ENCODE data around the gene GPLD1. TPM values are rescaled to one million over a fixed set of nuclear protein-coding genes. Genes with fewer than 3 reads are reported as not detected.

Gene GPLD1
- total and polyA plus RNA-seq, 9 of the 15 experiments (the other 6 are each of a cell fraction or from before 2014, with no cell fraction given) = 0.11 to 1.3 (median 0.82) TPM

DNA sequence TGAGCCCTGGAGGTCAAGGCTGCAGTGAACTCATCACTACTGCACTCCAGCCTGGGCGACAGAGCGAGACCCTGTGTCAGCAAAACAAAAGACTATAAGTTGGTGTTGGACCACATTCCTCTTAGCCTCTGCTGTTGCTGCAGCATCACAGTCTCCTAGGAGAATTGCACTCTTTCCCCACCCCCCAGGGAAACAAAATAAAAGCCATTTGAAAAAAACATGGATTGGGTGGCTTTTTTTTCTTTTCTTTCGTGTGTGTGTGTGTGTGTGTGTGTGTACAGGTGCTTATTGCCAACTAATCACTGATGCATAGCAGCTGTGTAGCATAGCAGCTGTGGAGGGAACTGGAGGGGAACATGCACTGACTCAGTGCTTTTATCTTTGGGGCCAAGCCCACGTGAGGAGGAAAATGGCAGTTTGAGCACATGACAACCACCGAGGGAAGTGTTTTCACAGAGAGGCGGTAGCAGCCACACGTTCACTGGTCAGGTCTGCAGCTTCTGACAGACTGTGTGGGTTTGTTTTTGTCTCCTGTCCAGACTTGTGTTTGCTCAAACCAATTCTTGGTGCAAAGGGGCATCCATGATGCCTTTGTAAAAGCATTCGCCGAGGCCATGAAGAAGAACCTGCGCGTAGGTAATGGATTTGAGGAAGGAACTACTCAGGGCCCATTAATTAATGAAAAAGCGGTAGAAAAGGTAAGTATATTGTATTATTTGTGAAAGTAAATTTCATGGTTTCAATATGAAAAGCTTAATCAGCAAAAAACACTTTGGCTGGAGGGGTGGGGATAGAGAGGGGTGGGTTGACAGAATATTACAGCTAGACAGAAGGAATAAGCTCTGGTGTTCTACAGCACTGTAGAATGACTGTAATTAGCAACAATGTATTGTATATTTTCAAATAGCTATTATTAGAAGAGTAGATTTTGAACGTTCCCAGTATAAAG, 33.1 kb upstream of the GPLD1 start (continued):
- TF ChIP-seq, protein P1, sequence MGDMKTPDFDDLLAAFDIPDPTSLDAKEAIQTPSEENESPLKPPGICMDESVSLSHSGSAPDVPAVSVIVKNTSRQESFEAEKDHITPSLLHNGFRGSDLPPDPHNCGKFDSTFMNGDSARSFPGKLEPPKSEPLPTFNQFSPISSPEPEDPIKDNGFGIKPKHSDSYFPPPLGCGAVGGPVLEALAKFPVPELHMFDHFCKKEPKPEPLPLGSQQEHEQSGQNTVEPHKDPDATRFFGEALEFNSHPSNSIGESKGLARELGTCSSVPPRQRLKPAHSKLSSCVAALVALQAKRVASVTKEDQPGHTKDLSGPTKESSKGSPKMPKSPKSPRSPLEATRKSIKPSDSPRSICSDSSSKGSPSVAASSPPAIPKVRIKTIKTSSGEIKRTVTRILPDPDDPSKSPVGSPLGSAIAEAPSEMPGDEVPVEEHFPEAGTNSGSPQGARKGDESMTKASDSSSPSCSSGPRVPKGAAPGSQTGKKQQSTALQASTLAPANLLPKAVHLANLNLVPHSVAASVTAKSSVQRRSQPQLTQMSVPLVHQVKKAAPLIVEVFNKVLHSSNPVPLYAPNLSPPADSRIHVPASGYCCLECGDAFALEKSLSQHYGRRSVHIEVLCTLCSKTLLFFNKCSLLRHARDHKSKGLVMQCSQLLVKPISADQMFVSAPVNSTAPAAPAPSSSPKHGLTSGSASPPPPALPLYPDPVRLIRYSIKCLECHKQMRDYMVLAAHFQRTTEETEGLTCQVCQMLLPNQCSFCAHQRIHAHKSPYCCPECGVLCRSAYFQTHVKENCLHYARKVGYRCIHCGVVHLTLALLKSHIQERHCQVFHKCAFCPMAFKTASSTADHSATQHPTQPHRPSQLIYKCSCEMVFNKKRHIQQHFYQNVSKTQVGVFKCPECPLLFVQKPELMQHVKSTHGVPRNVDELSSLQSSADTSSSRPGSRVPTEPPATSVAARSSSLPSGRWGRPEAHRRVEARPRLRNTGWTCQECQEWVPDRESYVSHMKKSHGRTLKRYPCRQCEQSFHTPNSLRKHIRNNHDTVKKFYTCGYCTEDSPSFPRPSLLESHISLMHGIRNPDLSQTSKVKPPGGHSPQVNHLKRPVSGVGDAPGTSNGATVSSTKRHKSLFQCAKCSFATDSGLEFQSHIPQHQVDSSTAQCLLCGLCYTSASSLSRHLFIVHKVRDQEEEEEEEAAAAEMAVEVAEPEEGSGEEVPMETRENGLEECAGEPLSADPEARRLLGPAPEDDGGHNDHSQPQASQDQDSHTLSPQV (IDR thresholded peaks at IDR 0.05) = peak; percentile 80
- TF ChIP-seq MIER1 (IDR thresholded peaks at IDR 0.05; ENCODE audit: low read depth) = no peak
- peak; percentile 92 for TF ChIP-seq BHLHE40 (IDR thresholded peaks at IDR 0.05; ENCODE audit: low read length)
- TF ChIP-seq, protein P2, sequence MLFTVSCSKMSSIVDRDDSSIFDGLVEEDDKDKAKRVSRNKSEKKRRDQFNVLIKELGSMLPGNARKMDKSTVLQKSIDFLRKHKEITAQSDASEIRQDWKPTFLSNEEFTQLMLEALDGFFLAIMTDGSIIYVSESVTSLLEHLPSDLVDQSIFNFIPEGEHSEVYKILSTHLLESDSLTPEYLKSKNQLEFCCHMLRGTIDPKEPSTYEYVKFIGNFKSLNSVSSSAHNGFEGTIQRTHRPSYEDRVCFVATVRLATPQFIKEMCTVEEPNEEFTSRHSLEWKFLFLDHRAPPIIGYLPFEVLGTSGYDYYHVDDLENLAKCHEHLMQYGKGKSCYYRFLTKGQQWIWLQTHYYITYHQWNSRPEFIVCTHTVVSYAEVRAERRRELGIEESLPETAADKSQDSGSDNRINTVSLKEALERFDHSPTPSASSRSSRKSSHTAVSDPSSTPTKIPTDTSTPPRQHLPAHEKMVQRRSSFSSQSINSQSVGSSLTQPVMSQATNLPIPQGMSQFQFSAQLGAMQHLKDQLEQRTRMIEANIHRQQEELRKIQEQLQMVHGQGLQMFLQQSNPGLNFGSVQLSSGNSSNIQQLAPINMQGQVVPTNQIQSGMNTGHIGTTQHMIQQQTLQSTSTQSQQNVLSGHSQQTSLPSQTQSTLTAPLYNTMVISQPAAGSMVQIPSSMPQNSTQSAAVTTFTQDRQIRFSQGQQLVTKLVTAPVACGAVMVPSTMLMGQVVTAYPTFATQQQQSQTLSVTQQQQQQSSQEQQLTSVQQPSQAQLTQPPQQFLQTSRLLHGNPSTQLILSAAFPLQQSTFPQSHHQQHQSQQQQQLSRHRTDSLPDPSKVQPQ (CRISPR knock-in tag; IDR thresholded peaks at IDR 0.05; ENCODE audit: borderline replicate concordance) = 0 out of 2 replicates have a peak, but pooled peaks have one; percentile 64
- TF ChIP-seq KAT8 (IDR thresholded peaks at IDR 0.05; ENCODE audit: low read depth) = no peak
- TF ChIP-seq, protein P3, sequence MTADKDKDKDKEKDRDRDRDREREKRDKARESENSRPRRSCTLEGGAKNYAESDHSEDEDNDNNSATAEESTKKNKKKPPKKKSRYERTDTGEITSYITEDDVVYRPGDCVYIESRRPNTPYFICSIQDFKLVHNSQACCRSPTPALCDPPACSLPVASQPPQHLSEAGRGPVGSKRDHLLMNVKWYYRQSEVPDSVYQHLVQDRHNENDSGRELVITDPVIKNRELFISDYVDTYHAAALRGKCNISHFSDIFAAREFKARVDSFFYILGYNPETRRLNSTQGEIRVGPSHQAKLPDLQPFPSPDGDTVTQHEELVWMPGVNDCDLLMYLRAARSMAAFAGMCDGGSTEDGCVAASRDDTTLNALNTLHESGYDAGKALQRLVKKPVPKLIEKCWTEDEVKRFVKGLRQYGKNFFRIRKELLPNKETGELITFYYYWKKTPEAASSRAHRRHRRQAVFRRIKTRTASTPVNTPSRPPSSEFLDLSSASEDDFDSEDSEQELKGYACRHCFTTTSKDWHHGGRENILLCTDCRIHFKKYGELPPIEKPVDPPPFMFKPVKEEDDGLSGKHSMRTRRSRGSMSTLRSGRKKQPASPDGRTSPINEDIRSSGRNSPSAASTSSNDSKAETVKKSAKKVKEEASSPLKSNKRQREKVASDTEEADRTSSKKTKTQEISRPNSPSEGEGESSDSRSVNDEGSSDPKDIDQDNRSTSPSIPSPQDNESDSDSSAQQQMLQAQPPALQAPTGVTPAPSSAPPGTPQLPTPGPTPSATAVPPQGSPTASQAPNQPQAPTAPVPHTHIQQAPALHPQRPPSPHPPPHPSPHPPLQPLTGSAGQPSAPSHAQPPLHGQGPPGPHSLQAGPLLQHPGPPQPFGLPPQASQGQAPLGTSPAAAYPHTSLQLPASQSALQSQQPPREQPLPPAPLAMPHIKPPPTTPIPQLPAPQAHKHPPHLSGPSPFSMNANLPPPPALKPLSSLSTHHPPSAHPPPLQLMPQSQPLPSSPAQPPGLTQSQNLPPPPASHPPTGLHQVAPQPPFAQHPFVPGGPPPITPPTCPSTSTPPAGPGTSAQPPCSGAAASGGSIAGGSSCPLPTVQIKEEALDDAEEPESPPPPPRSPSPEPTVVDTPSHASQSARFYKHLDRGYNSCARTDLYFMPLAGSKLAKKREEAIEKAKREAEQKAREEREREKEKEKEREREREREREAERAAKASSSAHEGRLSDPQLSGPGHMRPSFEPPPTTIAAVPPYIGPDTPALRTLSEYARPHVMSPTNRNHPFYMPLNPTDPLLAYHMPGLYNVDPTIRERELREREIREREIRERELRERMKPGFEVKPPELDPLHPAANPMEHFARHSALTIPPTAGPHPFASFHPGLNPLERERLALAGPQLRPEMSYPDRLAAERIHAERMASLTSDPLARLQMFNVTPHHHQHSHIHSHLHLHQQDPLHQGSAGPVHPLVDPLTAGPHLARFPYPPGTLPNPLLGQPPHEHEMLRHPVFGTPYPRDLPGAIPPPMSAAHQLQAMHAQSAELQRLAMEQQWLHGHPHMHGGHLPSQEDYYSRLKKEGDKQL (CRISPR knock-in tag; IDR thresholded peaks at IDR 0.05; ENCODE audit: borderline replicate concordance) = no peak
- TF ChIP-seq ZBTB8A (IDR thresholded peaks at IDR 0.05; ENCODE audit: partially characterized antibody) = no peak
- TF ChIP-seq MAZ (CRISPR knock-in tag; conservative IDR thresholded peaks at IDR 0.05 in 1 of 2, IDR thresholded peaks at IDR 0.05 in 1 of 2) = peak in 1 of 2 experiments; percentile 74; a peak in 2 of 4 replicates
- no peak for TF ChIP-seq ZNF24 (IDR thresholded peaks at IDR 0.05)
- no peak for TF ChIP-seq ZZZ3 (IDR thresholded peaks at IDR 0.05)
- no peak for TF ChIP-seq GABPA (tag; conservative IDR thresholded peaks at IDR 0.05; ENCODE audit: low read depth)
- no peak for TF ChIP-seq CBX1 (IDR thresholded peaks at IDR 0.05; ENCODE audit: low read depth)
- TF ChIP-seq HCFC1 (IDR thresholded peaks at IDR 0.05; ENCODE audit: low read depth, low read length) = no peak
